ENCODE measurements around the gene GALNT2.

DNA sequence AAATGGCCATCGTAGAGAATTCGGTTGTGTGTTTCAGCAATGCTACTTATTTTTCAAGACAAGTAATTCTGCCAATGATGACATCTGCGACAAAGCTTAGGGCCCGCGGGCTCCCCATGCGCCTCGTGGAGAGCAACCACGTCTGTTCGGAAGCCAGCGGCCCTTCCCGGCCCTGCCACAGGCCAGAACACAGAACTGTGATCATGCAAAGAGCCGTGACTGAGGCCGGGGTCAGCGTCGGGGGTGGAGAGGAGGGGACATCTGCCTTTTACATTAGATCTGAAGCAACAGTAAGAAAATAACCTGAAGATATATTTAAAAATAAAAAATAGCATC lies 255.4 kb downstream of the GALNT2 start:
- TF ChIP-seq POLR2A (IDR thresholded peaks at IDR 0.05) (no peak), CTCF (IDR thresholded peaks at IDR 0.05) (no peak)

Data from ovary (tissue), 3 donors.